ENCODE data around the gene NRCAM.

The NRCAM gene

GRCh38 chr7:108145401-108145800 is 310.8 kb downstream of the NRCAM start:
- DNase-seq: no peak

GRCh38 chr7:108144931-108145330 is 311.3 kb downstream of the NRCAM start:
- no peak for DNase-seq

GRCh38 chr7:108143658-108144420 is 312.4 kb downstream of the NRCAM start:
- no peak for DNase-seq

GRCh38 chr7:108142675-108143259 is 313.5 kb downstream of the NRCAM start:
- DNase-seq: no peak

GRCh38 chr7:108142180-108142579 is 314.1 kb downstream of the NRCAM start:
- DNase-seq: no peak

GRCh38 chr7:108140671-108141070 is 315.6 kb downstream of the NRCAM start:
- DNase-seq: no peak

- no peak for DNase-seq
Measured at GRCh38 chr7:108138911-108139310, 317.3 kb downstream of the NRCAM start.

GRCh38 chr7:108137993-108138392 is 318.2 kb downstream of the NRCAM start:
- no peak for DNase-seq

GRCh38 chr7:108137040-108137439 is 319.2 kb downstream of the NRCAM start:
- DNase-seq: no peak

GRCh38 chr7:108136191-108136688 is 320.0 kb downstream of the NRCAM start:
- DNase-seq: no peak

GRCh38 chr7:108135446-108136190 is 320.6 kb downstream of the NRCAM start:
- DNase-seq: no peak

GRCh38 chr7:108134486-108134885 is 321.8 kb downstream of the NRCAM start:
- DNase-seq: no peak

- no peak for DNase-seq
Measured at GRCh38 chr7:108132551-108133265, 323.5 kb downstream of the NRCAM start.

- DNase-seq: no peak
Measured at GRCh38 chr7:108130261-108130660, 326.0 kb downstream of the NRCAM start, which contains the start of gene LAMB4. Gene LAMB4, minus strand, starts transcription at chr7:108130361. Its CDS starts 7,197 bp downstream, at chr7:108123164.

GRCh38 chr7:108129018-108129965 is 326.9 kb downstream of the NRCAM start:
- no peak for DNase-seq

GRCh38 chr7:108128514-108128913 is 327.7 kb downstream of the NRCAM start:
- DNase-seq: no peak

GRCh38 chr7:108127461-108127860 is 328.8 kb downstream of the NRCAM start:
- no peak for DNase-seq

GRCh38 chr7:108124820-108125219 is 331.4 kb downstream of the NRCAM start:
- DNase-seq: no peak

- no peak for DNase-seq
Measured at GRCh38 chr7:108122181-108122580, 334.1 kb downstream of the NRCAM start.

- DNase-seq: no peak
Measured at GRCh38 chr7:108120933-108121332, 335.3 kb downstream of the NRCAM start.

GRCh38 chr7:108120196-108120595 is 336.0 kb downstream of the NRCAM start:
- no peak for DNase-seq

GRCh38 chr7:108118959-108119358 is 337.3 kb downstream of the NRCAM start:
- DNase-seq: no peak
